Measurements from ENCODE around the gene HNRNPA0.
A peak's percentile ranks its signal among the peaks of the same experiment; 100 is the strongest.

HNRNPA0 gene

GRCh38 chr5:137727623-137728022, 26.5 kb downstream of the HNRNPA0 start:
- DNase-seq (ENCODE audit: low read depth), result no peak

DNA sequence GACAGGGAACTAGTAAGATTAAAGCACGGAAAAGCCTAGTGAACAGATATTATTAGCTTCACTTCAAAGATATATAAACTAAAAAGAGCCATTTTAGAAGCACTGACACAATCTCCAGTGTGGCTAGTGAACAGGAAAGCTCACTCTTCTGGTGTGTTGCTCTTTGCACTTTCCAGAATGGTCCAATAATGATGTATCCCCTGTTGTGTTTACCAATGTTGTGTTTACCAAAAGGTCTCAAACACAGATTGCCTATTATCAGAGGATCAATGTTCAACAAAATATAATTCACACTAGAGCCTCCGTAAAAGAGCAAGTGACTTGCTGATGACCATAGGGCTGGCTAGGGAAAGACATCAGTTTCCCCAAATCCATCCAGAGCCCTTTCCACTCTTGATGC, 29.9 kb downstream of the HNRNPA0 start:
- no peak for DNase-seq (ENCODE audit: low read depth)

- DNase-seq (ENCODE audit: low read depth), result no peak
Observed at GRCh38 chr5:137718611-137719010, 35.6 kb downstream of the HNRNPA0 start.

GRCh38 chr5:137716337-137716736, 37.8 kb downstream of the HNRNPA0 start:
- DNase-seq (ENCODE audit: low read depth), result no peak

DNA sequence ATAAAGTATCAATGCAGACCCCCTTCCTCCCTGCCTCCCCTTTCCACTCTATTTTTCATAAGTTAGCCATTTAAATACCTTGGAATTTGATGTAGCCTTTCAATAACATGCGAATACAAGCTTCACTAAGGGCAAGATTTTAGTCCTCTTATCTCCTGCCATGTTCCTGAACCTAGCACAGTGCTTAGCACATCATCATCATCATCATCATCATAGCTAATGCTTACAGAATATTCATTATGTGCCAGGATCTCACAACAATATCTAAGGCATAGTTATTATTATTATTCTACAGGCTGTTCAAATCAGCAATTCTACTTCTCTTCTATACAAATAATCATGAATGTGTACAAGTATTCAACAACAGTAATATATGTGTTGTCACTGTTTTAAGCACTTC, 38.7 kb downstream of the HNRNPA0 start:
- DNase-seq (ENCODE audit: low read depth), result no peak

- DNase-seq (ENCODE audit: low read depth), result no peak
Observed at GRCh38 chr5:137714946-137715345, 39.2 kb downstream of the HNRNPA0 start.

DNA sequence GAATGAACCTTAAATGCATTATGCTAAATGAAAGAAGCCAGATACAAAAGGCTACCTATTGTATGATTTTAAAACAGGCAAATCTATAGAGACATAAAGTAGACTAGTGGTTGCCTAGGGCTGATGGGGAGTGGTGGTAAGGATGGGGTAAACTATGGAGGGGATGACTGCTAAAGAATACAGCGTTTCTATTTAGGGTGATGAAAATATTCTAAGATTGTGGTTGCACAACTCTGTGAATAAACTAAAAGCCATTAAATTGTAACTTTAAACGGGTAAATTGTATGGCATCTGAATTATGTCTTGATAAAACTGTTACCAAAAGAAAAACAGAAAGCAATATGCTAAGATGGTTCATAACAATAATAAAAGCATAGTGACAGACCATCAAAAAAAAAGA, 39.7 kb downstream of the HNRNPA0 start:
- DNase-seq (ENCODE audit: low read depth), result no peak

DNA sequence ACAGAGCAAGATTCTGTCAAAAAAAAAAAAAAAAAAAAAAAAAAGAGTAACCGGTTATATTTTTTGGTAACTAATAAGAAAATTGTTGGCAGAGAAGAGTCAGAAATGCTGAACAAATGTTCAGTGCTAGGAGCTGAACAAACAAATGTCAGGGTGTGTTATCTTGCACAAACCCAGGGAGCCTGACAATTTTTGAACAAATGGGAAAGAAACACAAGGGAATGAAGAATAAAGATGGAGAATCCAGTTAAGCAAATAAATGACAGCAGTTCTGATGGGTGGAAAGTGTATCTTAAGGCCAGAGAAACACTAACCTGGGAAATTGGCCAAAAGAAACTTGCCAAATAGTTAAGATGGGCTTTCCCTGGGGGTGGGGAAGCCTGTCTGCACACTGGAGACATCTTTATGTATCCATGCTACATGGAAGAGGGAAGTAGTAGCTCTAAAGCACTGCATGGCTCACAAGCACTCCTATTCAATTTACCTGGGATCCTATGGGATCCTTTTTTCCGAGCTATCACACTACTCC, 42.0 kb downstream of the HNRNPA0 start:
- DNase-seq (ENCODE audit: low read depth), result no peak

DNA sequence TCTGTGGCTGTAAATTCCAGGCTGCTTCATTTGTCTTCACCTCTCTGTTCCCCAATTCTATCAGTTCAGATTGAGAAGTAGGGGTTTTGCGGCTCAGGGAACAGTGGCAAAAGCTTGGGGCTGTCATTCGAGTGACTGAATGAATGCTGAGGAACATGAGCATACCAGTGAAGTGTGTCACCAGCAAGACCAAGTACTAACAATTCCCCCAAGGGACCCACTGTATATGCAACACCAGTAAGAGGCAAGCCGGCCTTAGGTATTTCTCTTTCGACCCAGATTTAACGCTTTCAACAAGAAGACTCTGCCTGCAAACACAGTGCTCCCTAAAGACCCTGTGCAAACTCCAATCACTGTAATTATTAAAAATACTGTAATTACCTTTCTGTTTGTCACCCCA, 44.1 kb downstream of the HNRNPA0 start:
- no peak for DNase-seq (ENCODE audit: low read depth)

GRCh38 chr5:137708796-137709559, 45.2 kb downstream of the HNRNPA0 start:
- DNase-seq (ENCODE audit: low read depth), result no peak

- DNase-seq (ENCODE audit: low read depth), result no peak
Observed at GRCh38 chr5:137708062-137708461, 46.1 kb downstream of the HNRNPA0 start.

- DNase-seq (ENCODE audit: low read depth), result no peak
Observed at GRCh38 chr5:137706841-137707240, 47.3 kb downstream of the HNRNPA0 start.

- DNase-seq (ENCODE audit: low read depth), result no peak
Observed at GRCh38 chr5:137705106-137705505, 49.1 kb downstream of the HNRNPA0 start.

- DNase-seq (ENCODE audit: low read depth), result no peak
Observed at GRCh38 chr5:137703565-137703964, 50.6 kb downstream of the HNRNPA0 start.

DNA sequence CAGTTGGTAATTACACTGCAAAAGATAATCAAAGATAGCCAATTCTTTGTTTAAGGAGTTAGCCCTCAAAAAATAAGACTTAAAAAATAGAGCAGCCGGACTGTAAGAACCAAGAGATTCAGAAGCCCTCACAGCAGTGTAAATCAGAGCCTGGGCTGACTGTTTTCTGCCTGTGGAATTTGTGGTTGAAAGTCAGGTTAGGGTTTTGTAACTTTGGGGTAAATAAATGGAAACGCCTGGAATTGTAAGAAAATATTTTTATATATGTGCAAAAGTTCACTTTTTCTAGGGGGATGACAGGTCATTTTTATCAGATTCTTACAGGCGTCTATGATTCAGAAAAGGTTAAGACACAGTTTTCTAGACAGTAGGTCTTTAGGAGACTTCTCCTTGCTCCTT, 53.9 kb downstream of the HNRNPA0 start:
- no peak for DNase-seq (ENCODE audit: low read depth)

- DNase-seq (ENCODE audit: low read depth), result no peak
Observed at GRCh38 chr5:137699336-137700281, 54.6 kb downstream of the HNRNPA0 start.

- no peak for DNase-seq (ENCODE audit: low read depth)
Observed at GRCh38 chr5:137696481-137696880, 57.7 kb downstream of the HNRNPA0 start.

- peak; percentile 63 for DNase-seq (ENCODE audit: low read depth)
Observed at GRCh38 chr5:137695651-137696428, 58.3 kb downstream of the HNRNPA0 start.

All from CMK (cell line).